ENCODE results near the gene SRGAP1. TPM values are rescaled to one million over a fixed set of nuclear protein-coding genes. Genes with fewer than 3 reads are reported as not detected.

Gene SRGAP1
- total and polyA plus RNA-seq, 2 of the 8 experiments (the other 6 are each of a cell fraction or from before 2014, with no cell fraction given): 3.2 to 7.3 TPM

GRCh38 chr12:64099397-64099796 is 254.9 kb downstream of the SRGAP1 start:
- Histone ChIP-seq H2AFZ (ENCODE audit: low read length) (no peak overlapping the region), H3K56ac (replicated peaks; ENCODE audit: insufficient read length, low read depth, low read length) (no peak overlapping the region), H3K4ac (replicated peaks; ENCODE audit: insufficient read length, low read depth, low read length) (no peak overlapping the region), H2BK5ac (ENCODE audit: low read depth, low read length) (no peak overlapping the region), H2BK120ac (replicated peaks; ENCODE audit: low read depth, low read length) (no peak overlapping the region), H3K4me2 (ENCODE audit: insufficient read depth in 1 of 2, low read depth in 2 of 2, low read length in 2 of 2) (no peak overlapping the region), H3K9ac (replicated peaks in 1 of 4; ENCODE audit: extremely low read depth in 1 of 4, low read depth in 3 of 4, low read length in 3 of 4) (no peak overlapping the region), H3K4me1 (replicated peaks in 1 of 4; ENCODE audit: control insufficient read depth in 3 of 4, insufficient read depth in 4 of 4, low read length in 3 of 4) (no peaks in the 10 kb centered on the region), H3K4me3 (ENCODE audit: extremely low read depth in 1 of 4, insufficient read depth in 2 of 4, low read depth in 3 of 4, low read length in 4 of 4) (no peak overlapping the region), H4K8ac (ENCODE audit: extremely low read depth, insufficient read depth, low read length) (no peak overlapping the region), H2AK5ac (ENCODE audit: low read depth, low read length) (no peak overlapping the region), H2BK15ac (ENCODE audit: low read length) (no peak overlapping the region), H3K18ac (ENCODE audit: extremely low read depth, low read length) (no peak overlapping the region), H3K79me1 (ENCODE audit: low read depth, low read length) (no peaks in the 10 kb centered on the region), H4K91ac (replicated peaks; ENCODE audit: insufficient read length, low read length) (no peak overlapping the region), H3K14ac (ENCODE audit: insufficient read length) (no peak overlapping the region), H3K9me3 (ENCODE audit: insufficient read depth in 2 of 2, low read depth in 1 of 2, low read length in 1 of 2) (no peaks in the 10 kb centered on the region), H4K20me1 (replicated peaks in 1 of 2; ENCODE audit: control insufficient read depth in 1 of 2, insufficient read depth in 2 of 2, low read length in 2 of 2) (no peaks in the 10 kb centered on the region), H3K79me2 (ENCODE audit: control insufficient read depth in 1 of 2, insufficient read depth in 2 of 2, low read length in 2 of 2) (no peaks in the 10 kb centered on the region), H3K36me3 (ENCODE audit: control insufficient read depth in 2 of 4, insufficient read depth in 4 of 4, low read length in 3 of 4) (no peaks in the 10 kb centered on the region), H4K5ac (ENCODE audit: insufficient read length, low read depth, low read length) (no peak overlapping the region), H3K27ac (ENCODE audit: low read depth, low read length) (no peak overlapping the region), H3K27me3 (replicated peaks in 1 of 4; ENCODE audit: control insufficient read depth in 3 of 4, extremely low read depth in 1 of 4, insufficient read depth in 3 of 4, low read length in 3 of 4) (no peaks in the 10 kb centered on the region), H3K23me2 (ENCODE audit: low read depth, low read length) (no peaks in the 10 kb centered on the region), H3K23ac (ENCODE audit: insufficient read length) (no peak overlapping the region), H2BK12ac (ENCODE audit: low read depth, low read length) (no peak overlapping the region), H2BK20ac (ENCODE audit: low read length) (no peak overlapping the region)
- WGBS, 2 experiments (ENCODE audit: extremely low coverage in 1 of 2, insufficient coverage in 1 of 2, insufficient read length in 1 of 2, insufficient replicate concordance in 2 of 2, low coverage in 1 of 2, low lambda C conversion rate in 2 of 2, missing lambda C conversion rate in 1 of 2): 83% methylated on average over 5 of the region's 5 CpGs; no CpG with 5 or more reads in 1 of the 2 experiments
- FAIRE-seq: no peak
- DNase-seq (ENCODE audit: low read depth in 1 of 2, low spot score in 2 of 2): no peak
- ChIA-PET POLR2A (ENCODE audit: partially characterized antibody) (no interaction called here), CTCF (ENCODE audit: partially characterized antibody) (interaction anchor here (0.8 to 1.5 kb wide), 4 partner anchors 14 to 256 kb away, joined by 3 to 4 read pairs (median 3); no protein-coding TSS in a partner anchor)
- TF ChIP-seq SAP30 (IDR thresholded peaks at IDR 0.05; ENCODE audit: insufficient read depth, insufficient replicate concordance, low read length) (no peak), ASH2L (IDR thresholded peaks at IDR 0.05; ENCODE audit: low read length) (no peak), BRCA1 (IDR thresholded peaks at IDR 0.05; ENCODE audit: low read depth, low read length) (no peak), ZNF274 (IDR thresholded peaks at IDR 0.05; ENCODE audit: borderline replicate concordance, extremely low read depth, low read length) (no peak), SP4 (IDR thresholded peaks at IDR 0.05; ENCODE audit: low read length) (no peak), HDAC2 (IDR thresholded peaks at IDR 0.05; ENCODE audit: borderline replicate concordance in 1 of 2, low read depth in 2 of 2, low read length in 2 of 2) (no peak), RFX5 (IDR thresholded peaks at IDR 0.05; ENCODE audit: borderline replicate concordance, low read depth, low read length) (no peak), SRF (IDR thresholded peaks at IDR 0.05; ENCODE audit: low read depth, low read length) (no peak), SIRT6 (IDR thresholded peaks at IDR 0.05; ENCODE audit: low read length) (no peak), JUN (IDR thresholded peaks at IDR 0.05; ENCODE audit: low read depth, low read length) (no peak), TBP (IDR thresholded peaks at IDR 0.05; ENCODE audit: low read depth, low read length) (no peak), MAX (IDR thresholded peaks at IDR 0.05) (no peak), GTF2F1 (IDR thresholded peaks at IDR 0.05; ENCODE audit: borderline replicate concordance, low read depth, low read length) (no peak)
- TF ChIP-seq, protein P1, sequence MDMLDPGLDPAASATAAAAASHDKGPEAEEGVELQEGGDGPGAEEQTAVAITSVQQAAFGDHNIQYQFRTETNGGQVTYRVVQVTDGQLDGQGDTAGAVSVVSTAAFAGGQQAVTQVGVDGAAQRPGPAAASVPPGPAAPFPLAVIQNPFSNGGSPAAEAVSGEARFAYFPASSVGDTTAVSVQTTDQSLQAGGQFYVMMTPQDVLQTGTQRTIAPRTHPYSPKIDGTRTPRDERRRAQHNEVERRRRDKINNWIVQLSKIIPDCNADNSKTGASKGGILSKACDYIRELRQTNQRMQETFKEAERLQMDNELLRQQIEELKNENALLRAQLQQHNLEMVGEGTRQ (IDR thresholded peaks at IDR 0.05; ENCODE audit: low read length): no peak
